Amygdala (tissue), 56 donors: ENCODE results near the gene TPPP2.
"Not testable (repeated sequence)": the region's sequence is repeated elsewhere in the genome, so short reads cannot be mapped to it uniquely, and the experiment has no call there.

ENCODE experiments used
- DNase-seq, 56 donors: peaks; one replicate each; lab custom pipeline; 2025; lab: John Stamatoyannopoulos, UW

TPPP2 gene

DNA sequence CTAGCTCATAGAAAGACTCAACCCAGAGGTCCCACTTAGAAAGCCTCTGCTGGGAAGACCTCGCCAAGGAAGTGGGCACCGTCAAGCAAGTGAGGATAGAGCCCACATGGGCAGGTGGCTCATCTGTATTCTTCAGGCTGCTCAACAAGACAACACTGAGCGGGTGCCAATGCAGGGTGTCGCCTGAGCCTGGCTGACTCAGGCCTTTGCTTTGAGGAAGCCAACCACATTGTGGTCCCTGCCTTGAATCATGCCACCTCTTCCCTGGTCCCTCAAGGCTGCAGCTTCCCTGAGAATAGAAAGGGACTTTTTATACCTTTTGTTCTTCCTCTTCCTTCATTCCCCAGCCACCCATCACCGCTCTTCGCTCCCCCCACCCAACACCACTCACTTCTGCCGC lies 6.7 kb downstream of the TPPP2 start:
- DNase-seq = peak in 5 of 56 donors; percentile 6 to 24 (median 12)

DNA sequence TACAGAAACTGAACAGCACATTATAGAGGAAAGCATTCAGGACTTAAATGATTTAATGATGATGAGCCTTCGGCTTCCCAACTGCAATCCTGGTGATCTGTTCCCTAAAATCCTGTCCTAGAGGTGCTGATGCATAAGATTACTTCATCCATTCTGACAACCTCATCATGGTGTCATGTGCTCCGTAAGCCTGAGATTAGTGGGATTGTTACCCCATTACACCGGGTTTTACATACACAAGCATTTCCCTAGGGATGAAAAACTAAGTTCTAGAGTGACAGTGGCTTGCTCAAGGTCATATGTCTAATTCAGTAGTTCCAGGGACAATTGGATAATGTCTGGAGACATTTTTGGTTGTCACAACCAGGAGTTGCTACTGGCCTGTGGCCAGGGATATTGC lies 7.1 kb downstream of the TPPP2 start:
- no peak for DNase-seq

DNA sequence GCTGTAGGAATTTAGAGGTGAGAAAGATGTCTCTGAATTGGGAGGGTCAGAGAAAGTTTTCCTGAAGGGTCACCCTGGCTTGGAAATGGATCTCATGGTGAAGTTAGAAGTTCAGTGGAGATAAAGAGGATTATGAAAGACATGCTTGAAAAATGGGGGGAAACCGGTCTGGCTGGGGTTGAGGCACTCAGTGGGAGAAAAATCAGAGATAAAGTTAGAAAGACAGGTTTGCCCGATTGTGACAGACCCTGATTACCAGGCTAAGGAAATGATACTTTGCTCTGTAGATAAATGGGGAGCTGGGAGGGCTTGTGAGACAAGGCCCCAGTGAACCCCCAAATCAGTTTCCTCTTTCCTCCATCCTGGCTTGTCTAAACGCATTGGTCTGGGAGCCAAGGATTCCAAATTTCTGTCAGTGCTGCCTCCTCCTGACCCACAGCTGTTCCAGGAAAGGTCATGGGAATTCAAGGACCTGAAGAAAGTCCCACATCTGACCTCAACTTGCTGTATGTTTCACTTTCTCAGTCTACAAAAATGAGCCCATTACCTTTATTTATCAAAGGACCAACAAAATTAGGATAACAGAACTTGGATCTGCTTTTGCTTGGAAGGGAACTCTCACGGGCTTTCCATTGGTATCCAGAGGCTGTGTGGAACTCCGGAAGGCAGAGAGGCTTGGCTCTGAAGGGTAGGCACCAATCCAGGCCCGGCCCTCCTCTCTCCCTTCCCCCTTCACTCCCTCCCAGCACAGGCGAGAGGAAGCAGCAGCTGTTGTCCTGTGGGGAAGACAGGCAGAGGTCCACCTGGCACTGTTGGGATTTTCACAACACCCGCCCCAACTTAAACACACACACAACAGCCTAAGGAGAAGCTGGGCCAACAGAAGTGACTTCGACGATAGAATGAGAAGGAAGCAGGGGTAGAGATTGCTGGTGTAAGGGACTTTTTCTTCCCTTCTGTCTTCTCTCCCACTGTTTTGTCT lies 8.7 kb downstream of the TPPP2 start:
- DNase-seq = peak in 54 of 56 donors; percentile 21 to 90 (median 73)

DNA sequence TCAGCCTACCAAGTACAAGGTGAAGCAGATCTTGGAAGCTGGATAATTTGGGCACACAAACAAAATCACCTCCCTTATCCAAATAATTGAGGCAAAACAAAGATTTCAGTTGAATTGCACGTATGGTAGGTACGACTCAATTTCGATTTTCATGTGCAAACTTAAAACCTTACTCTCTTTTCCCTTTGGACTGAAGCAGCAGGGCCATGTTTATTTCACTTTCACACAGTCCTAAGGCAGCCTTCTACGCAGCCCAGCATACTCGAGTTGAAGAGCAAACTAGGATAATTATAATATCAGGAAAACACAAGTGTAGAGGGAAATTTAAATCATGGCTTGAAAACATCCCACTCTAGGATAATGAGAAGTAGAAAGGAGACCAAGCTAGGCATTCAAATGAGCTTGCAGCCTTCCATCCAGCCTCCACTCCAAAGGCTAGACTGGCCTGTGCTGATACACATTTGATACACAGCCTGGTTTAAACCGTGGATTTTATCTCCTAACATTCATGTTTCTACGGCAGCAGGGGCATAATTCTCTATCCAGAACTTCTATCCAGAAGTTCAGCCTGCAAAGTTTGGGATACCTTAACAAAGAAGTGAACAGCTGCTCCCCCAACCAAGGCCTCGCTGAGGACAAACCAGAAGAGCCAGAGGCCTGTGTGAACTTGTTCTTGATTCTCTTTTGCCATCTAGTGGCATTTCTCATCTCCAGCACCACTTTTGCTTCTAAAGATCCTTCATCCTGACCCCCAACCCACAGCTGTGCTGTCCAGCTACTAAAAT lies 9.8 kb downstream of the TPPP2 start:
- DNase-seq = peak in 43 of 56 donors; percentile 13 to 77 (median 37)

DNA sequence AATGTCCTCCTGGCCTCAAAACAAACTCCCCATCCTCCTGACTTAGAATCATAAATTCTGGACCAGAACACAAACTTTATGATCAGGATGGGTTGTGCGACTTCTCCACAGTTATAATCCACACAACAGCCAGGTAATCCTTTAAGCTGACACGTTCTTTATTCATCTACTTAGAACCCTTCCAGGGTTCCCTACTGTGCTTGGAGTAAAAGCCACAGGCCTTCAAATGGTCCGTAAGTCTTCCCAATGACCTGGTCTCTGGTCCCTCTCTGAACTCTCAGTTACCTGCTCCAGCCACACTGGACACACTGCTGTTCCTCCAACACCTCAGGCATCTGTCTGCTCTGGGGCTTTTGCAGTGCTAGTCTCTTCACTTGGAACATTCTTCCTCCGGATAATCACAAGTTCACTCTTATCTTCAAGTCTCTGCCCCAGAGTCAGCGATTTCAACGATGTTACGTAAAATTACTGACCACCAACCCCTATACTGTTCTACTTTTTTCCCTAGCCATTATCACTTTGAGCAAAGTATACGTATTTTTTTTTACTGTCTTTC lies 10.4 kb downstream of the TPPP2 start:
- DNase-seq = no peak

DNA sequence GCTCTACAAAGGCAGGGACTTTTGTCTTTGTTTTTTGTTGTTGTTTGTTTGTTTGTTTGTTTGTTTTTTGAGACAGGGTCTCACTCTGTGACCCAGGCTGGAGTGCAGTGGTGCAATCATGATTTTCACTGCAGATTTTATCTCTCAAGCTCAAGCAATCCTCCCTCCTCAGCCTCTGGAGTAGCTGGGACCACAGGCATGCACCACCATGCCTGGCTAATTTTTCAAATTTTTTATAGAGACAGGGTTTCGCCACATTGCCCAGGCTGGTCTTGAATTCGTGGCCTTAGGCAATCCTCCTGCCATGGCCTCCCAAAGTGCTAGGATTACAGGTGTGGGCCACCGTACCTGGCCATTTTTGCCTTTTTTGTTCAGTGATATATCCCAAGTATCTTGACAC lies 10.9 kb downstream of the TPPP2 start:
- DNase-seq = not testable (repeated sequence)

DNA sequence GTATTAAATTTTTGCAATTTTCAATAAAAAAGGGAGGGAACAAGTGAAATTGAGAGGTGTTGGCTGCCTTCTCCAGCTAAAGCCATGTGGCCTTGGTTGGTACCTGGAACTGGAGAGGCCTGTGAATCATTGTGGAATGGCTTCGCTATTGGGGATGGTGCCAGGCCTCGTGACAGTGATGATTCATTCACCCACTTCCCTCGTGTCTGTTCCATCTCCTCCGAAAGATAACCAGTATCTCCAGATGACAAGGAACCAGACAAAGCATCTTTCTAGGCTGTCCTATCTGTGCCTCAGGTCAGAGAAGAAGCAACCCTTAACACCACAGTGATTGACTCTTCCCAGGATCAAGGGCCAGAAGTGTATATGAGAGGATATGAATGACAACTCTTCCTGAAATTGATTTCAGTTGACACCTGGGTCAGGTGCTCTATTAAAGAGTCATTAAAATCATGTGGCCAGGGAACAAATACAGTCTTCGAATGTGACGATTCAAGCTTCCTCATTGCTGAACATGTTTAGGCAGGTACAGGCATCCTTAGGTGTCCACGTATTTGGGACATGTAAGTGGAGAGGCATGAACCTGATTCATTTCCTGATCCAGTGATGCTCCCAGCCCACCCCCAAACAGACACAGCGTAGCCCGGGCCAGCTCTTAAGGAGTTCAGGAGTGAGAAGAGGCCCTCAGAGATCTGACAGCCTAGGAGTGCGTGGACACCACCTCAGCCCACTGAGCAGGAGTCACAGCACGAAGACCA lies 11.8 kb downstream of the TPPP2 start, which contains the start of gene RNASE7:
Gene RNASE7 (plus strand): TSS at position 687 of the 758 bp plus-strand sequence. CDS start 631 bp downstream, outside the sequence.
- DNase-seq = peak in 1 of 56 donors; percentile 35

DNA sequence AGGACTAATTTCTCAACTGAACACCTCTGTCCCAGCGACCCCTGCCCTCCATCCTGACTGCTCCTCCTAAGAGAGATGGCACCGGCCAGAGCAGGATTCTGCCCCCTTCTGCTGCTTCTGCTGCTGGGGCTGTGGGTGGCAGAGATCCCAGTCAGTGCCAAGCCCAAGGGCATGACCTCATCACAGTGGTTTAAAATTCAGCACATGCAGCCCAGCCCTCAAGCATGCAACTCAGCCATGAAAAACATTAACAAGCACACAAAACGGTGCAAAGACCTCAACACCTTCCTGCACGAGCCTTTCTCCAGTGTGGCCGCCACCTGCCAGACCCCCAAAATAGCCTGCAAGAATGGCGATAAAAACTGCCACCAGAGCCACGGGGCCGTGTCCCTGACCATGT lies 12.9 kb downstream of the TPPP2 start:
- DNase-seq = peak in 46 of 56 donors; percentile 8 to 75 (median 44)

DNA sequence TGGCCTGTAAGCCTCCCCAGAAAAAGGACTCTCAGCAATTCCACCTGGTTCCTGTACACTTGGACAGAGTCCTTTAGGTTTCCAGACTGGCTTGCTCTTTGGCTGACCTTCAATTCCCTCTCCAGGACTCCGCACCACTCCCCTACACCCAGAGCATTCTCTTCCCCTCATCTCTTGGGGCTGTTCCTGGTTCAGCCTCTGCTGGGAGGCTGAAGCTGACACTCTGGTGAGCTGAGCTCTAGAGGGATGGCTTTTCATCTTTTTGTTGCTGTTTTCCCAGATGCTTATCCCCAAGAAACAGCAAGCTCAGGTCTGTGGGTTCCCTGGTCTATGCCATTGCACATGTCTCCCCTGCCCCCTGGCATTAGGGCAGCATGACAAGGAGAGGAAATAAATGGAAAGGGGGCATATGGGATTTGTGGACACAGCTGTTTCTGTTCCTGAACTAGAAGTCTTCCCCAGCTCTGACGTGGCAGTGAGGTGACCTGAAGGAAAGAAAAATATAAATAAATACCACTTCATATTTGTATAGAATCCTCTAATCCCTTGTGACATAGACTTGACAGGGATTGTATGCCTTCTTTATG lies 13.5 kb downstream of the TPPP2 start:
- DNase-seq = no peak

DNA sequence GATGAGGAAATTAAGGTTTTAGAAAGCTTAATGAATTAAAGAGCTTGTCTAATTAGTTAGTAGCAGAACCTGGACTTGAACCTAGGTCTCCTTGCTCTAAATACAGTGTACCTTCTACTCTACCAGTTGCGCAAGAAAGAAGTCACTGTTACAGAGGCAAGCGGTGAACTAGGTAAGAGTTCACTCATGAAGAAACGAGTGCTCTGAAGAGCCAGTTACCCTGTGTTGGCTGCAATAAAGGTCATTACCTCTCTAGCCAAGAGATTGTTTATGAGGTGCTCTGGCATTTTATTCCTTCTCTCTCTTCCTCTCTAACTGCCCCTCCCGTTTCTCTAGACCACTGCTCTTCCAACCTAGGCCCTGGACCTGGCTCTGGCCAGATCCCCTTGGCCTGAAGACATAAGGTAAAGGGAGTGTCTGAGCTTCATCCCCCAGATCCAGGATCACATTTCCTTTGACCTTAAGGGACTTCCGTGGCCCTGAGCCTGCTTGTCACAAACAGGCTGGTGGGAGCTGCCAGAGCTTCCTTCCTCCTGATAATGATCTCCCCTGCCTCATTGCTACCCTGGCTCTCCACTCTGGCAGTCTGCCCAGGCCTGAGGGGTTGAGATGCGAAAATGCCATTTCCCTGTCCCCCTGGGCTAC lies 14.1 kb downstream of the TPPP2 start:
- DNase-seq = no peak

DNA sequence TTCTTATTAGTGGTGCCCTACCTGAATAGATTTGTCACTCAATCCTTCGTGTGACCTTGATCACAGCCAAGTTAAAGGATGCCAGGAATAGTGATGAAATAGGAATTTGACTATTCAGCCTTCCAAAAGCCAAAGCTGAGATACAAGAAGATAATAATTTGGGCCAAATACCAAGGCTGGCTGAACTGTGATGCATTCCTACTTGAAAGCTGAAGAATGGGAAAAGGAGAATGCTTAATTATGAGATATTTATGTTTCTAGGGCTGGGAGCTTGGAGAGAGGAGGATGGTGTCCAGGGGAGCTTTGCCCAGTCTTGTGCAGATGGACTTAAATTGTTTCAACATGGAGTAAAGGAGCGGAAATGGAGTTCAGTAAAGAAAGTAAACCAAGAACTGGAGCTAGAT lies 17.4 kb downstream of the TPPP2 start:
- no peak for DNase-seq

DNA sequence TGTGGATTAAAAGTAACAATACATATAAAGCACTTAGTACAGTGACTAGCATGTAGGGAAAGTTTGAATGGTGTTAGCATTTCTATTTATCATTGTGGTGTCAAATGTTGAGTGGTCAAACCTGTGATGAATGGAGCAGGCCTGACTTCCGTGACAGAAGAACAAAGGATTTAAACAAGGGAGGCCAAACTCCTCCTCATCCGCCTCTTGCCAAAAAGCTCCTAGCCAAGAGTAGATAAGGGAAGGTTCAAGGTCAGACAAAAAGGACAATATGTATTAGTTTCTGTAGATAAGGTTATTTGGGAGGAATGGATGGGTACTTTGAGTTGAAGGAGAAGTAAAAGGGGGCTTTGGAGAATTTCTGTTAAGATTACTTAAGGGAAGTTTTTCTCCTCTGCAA lies 18.6 kb downstream of the TPPP2 start:
- no peak for DNase-seq

DNA sequence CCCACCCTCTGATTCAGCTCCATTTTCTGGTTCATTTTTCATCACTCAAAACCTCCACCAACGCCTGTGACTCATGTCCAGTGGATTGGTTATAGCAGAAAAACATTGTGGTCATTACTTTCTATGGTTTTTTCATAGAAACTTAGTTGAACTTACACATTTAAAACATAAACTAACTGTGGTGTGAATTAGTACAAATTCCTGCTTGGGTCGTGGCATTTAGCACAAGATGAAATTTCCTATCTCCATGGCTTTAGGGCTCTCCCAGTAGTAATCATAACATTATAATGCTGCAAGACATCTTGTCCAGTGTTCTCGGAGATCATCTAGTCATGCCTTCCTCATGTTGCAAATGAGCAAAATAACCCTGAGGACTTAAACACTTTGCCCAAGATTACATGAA lies 19.3 kb downstream of the TPPP2 start:
- DNase-seq = no peak

DNA sequence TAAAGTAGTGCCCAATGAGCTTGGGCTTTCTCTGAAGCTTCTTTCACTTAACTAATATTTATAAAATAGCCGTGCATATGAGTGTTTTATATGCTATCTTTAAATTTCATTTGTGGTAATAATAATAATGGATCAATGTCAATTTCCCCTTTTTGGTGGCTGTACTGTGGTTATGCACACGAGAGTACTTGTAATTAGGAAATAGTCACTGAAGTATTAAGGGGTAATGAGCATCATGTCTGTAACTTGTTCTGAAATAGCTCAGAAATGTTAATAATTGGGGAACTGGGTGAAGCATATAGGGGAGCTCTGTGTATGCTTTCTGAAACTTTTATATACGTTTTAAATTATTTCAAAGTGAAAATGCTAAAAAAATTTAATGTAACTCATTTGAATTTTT lies 20.6 kb downstream of the TPPP2 start:
- no peak for DNase-seq

DNA sequence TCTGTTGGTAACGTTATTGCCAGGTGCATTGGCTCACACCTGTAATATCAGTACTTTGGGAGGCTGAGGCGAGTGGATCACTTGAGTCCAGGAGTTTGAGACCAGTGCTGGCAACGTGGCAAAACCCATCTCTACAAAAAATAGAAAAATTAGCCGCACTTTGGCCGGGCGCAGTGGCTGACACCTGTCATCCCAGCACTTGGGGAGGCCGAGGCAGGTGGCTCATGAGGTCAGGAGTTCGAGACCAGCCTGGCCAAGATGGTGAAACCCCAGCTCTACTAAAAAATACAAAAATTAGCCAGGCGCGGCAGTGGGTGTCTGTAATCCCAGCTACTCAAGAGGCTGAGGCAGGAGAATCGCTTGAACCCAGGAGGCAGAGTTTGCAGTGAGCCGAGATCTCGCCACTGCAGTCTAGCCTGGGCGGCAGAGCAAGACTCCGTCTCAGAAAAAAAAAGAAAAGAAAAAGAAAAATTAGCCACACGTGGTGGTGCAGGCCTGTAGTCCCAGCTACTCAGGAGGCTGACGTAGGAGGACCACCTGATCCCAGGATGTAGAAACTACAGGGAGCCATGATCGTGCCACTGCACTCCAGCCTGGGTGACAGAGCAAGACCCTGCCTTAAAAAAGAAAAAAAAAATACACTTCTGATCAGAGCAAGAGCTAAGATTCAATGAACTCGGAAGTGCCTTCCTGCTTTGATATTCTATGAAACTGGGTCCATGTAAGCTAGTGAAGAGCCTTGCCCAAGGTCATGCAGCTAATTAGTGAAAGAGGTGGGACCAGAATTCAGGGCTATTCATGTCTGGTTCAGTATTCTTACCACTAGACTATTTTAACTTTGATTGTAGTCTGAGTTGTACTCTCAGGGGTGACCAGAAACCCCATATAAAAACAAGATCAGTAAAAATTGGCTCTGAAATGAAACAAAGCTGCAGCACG lies 23.4 kb downstream of the TPPP2 start:
- no peak for DNase-seq

DNA sequence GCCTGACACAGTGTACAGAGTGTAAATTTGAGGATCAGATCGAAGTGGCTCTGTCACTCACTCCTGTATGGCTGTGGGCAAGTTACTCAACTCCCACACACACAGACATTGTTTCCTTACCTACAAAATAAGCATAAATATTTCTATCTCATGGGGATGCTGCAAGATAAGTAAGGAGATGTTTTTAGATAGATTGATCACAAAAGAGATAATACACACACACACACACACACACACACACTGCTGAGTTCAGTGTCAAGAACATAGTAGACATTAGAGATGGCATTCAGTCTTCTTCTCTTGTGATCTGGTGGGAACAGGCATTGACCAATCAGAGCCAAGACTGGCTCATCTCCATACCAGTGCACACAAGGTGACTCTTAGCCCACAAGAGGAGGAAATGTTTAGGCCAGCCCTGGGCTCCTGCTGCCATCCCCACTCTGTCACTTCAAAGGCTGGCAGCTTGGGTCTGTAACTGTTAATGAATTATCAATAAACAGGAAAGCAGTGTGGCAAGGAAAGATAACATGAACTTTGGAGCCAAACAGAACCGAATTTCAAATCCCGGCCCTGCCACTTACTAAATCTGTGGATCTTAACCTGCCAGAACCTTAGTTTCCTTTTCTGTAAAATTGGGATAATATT lies 24.2 kb downstream of the TPPP2 start:
- DNase-seq = no peak

DNA sequence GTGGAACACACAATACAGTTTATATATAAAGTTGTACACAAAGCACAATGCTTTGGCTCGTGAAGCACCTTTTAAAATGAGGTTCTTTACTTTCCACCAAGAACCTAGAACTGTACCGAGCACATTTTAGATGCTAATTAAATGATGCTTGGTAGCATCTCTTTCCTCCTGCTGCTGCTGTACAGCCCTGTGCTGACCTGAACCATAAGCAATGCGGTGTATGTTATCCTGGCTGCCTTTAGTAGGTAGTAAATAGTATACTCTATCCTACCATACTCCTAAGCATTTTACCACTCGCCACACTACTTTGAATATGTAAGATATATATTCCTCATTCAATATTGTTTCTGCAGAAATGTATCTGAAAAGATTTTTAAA lies 24.7 kb downstream of the TPPP2 start:
- DNase-seq = no peak
